SK-N-SH (cell line): ENCODE measurements around the gene EFCAB8.

Source experiments
- CTCF ChIP-seq: fragments of 200-600 bp; sonication (generic); IDR thresholded peaks from 2 replicates; pipeline ENCODE4 v1.6.1; 2017; ENCODE audit warnings: antibody characterized with exemption, mild to moderate bottlenecking, moderate library complexity
- EP300 ChIP-seq, 2 experiments: IDR thresholded peaks; 2 replicates each; pipeline versions ENCODE4 v1.4.0 to v1.6.1; 2012; ENCODE audit warnings: borderline replicate concordance in 1 of 2, low read depth in 1 of 2, low read length in 1 of 2
- EZH2phosphoT487 ChIP-seq: fragments of 200-600 bp; sonication (generic); IDR thresholded peaks from 2 replicates; pipeline ENCODE4 v1.6.1; 2017; ENCODE audit warnings: low read depth, mixed run types, mild to moderate bottlenecking, antibody characterized with exemption, moderate library complexity, borderline replicate concordance
- JUND ChIP-seq: IDR thresholded peaks from 2 replicates; pipeline ENCODE4 v1.4.0; 2012
- NFIC ChIP-seq: IDR thresholded peaks from 2 replicates; pipeline ENCODE4 v1.4.0; 2012; ENCODE audit warnings: borderline replicate concordance
- POLR2AphosphoS5 ChIP-seq: IDR thresholded peaks from 2 replicates; pipeline ENCODE4 v1.6.1; 2012; ENCODE audit warnings: low read depth, low read length
- SIN3A ChIP-seq: IDR thresholded peaks from 2 replicates; pipeline ENCODE4 v1.6.1; 2012; ENCODE audit warnings: low read depth, mild to moderate bottlenecking, low read length, moderate library complexity, borderline replicate concordance
- SMC3 ChIP-seq: IDR thresholded peaks from 2 replicates; pipeline ENCODE4 v1.6.1; 2012; ENCODE audit warnings: low read depth, low read length, improper control_type of control experiment
- TCF12 ChIP-seq: IDR thresholded peaks from 2 replicates; pipeline ENCODE4 v1.4.0; 2012
- TEAD4 ChIP-seq: IDR thresholded peaks from 2 replicates; pipeline ENCODE4 v1.4.0; 2012; ENCODE audit warnings: mild to moderate bottlenecking, borderline replicate concordance; ENCODE audit not compliant: insufficient read depth
- YY1 ChIP-seq: IDR thresholded peaks from 2 replicates; pipeline ENCODE4 v1.4.0; 2012; ENCODE audit warnings: low read depth, mild to moderate bottlenecking
- TF ChIP-seq, protein P1 (sequence below): IDR thresholded peaks from 2 replicates; pipeline ENCODE4 v1.6.1; 2012; ENCODE audit warnings: mild to moderate bottlenecking, low read depth, low read length, moderate library complexity

GRCh38 chr20:32969356-32970114, 110.8 kb downstream of the EFCAB8 start:
- TF ChIP-seq JUND (no peak), NFIC (no peak), CTCF (no peak), EZH2phosphoT487 (no peak), SIN3A (no peak), SMC3 (no peak), TCF12 (no peak), YY1 (no peak), POLR2AphosphoS5 (no peak), TEAD4 (no peak), EP300 (IDR thresholded peaks at IDR 0.05; ENCODE audit: borderline replicate concordance in 1 of 2, low read depth in 1 of 2, low read length in 1 of 2) (no peak)
- TF ChIP-seq, protein P1, sequence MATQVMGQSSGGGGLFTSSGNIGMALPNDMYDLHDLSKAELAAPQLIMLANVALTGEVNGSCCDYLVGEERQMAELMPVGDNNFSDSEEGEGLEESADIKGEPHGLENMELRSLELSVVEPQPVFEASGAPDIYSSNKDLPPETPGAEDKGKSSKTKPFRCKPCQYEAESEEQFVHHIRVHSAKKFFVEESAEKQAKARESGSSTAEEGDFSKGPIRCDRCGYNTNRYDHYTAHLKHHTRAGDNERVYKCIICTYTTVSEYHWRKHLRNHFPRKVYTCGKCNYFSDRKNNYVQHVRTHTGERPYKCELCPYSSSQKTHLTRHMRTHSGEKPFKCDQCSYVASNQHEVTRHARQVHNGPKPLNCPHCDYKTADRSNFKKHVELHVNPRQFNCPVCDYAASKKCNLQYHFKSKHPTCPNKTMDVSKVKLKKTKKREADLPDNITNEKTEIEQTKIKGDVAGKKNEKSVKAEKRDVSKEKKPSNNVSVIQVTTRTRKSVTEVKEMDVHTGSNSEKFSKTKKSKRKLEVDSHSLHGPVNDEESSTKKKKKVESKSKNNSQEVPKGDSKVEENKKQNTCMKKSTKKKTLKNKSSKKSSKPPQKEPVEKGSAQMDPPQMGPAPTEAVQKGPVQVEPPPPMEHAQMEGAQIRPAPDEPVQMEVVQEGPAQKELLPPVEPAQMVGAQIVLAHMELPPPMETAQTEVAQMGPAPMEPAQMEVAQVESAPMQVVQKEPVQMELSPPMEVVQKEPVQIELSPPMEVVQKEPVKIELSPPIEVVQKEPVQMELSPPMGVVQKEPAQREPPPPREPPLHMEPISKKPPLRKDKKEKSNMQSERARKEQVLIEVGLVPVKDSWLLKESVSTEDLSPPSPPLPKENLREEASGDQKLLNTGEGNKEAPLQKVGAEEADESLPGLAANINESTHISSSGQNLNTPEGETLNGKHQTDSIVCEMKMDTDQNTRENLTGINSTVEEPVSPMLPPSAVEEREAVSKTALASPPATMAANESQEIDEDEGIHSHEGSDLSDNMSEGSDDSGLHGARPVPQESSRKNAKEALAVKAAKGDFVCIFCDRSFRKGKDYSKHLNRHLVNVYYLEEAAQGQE: no peak
